Measurements from ENCODE around the gene COA3.

The COA3 gene

DNA sequence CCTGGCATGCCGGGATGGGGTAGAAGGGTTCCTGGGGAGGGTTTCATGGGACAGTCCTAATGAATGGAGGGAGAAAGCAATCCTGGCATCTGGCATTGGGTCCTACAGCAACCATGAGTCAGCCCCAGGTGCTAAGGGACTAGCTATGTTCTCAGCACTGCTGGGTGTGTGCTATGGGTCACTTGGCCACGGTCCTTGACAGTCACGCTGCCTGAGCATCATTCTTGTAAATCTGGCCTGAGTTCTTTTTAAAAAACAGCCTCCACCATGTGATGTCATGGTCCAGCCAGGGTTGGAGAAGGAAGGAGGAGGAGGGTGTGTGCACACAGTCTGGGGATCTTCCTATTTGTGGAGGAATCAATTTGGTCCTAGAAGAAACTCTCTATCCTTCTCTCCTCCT lies 43.7 kb downstream of the COA3 start:
- no peak for DNase-seq (ENCODE audit: low read depth in 2 of 2)

DNA sequence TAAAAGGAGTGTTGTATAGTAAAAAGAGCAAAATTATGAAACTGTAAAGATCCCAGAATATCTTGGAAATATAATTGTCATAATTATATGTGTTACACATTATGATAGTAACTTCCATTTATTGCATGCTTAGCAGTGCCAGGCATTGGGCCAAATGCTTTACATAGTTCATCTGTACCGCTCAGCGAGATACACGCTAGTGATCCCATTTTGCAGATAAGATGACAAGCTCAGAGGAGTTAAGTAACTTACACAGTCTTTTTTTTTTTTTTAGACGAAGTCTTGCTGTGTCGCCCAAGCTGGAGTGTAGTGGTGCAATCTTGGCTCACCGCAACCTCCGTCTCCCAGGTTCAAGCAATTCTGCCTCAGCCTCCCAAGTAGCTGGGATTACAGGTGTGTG lies 46.9 kb downstream of the COA3 start:
- DNase-seq (ENCODE audit: low read depth in 2 of 2), result no peak

DNA sequence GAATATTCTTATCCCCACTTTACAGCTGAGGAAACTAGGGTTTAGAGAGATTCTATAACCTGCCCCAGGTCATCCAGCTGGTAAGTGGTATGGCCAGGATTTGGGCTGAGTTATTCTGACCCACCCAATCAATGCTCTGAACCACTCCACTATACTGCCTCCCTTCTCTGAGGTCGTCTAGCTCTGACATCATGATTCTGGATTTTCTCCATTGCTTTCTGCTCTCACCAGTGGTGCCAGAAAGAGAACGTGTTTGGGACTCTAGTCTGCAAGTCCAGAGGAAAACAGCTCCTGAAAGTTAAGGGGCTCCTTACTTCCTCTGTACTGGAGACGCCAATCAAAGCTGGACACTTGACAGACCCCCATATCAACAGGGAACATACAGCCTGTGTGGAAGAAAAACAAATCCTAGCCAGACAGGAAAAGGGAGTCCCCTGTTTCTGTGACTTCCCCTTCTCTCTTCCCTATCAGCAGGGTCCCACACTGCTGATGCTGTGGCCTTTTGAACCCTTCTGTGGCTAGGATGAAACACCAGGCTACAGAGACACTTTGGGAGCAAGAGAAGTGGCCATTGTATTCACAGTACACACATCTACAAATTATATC lies 47.7 kb downstream of the COA3 start:
- DNase-seq (ENCODE audit: low read depth in 2 of 2), result no peak

DNA sequence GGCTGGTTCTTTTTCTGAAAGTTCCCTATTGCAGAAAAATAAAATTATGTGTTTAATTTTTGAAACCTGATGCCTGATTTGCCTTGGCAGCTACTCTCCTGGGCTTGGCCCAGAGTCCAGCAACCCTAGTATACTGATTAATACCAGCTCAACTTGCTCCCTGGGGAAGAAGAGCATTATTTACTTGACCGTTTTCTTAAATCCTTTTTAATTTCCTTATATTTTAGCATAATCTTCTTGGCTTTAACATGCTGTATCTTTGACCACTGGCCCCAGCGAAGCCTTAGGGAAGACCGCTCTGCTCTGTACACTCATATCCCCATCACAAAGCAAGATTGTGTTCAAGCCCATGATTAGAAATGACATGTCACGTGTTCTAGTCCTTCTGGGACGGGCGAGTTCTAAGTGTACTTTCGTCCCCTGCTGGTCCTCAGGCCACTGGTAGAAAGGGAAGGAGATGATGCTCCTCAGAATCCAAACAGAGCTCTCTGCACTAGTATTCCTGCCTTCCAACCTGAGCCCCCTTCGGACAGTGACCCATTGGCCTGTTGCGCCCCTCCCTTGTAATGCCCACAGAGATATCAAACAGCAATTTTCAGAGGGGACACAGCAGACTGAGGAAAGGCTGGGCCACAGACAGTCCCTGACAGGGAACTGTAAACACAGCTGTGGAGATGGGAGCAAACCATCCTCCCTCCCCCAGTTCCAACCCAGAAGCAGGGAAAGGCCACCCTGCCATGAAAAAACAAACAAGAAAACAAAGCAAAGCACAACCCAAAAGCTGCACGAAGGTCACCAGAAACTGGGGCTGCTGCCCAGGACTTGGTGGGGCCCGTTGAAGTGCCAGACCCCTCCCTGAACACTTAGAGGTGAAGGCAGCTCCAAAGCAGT lies 49.4 kb downstream of the COA3 start:
- no peak for DNase-seq (ENCODE audit: low read depth in 2 of 2)

DNA sequence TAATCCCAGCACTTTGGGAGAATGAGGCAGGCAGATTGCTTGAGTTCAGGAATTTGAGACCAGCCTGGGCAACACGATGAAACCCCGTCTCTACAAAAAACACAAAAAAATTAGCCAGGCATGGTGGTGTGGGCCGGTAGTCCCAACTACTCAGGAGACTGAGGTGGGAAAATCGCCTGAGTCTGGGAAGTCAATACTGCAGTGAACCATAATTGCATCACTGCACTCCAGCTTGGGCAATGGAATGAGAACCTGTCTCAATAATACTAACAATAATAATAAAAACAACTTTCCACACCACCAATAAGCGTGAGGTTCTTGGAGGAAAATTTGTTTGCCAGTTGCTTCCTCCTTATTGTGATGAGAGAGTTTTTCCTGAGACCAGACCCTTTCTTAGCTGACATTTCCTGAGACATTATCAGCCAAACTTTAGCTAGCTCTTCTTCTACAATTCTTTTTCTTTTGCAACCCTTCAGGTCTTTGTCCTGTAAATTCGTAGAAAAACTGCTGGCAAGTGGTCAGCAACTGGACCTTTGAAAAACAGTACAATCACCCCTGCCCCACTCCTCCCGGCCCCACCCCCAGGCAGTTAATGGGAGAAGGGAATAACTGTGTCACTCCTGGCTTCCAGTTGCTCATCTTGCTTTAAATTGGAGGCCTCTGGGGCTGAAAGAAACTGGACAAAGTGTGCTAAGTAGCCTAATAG lies 50.1 kb downstream of the COA3 start:
- DNase-seq (ENCODE audit: low read depth in 2 of 2), result no peak
